Cardiac muscle cell (in vitro differentiated cells and primary cell): ENCODE measurements around the gene FBP2. TPM values are rescaled to one million over a fixed set of nuclear protein-coding genes. Genes with fewer than 3 reads are reported as not detected.

Source experiments
- DNase-seq, 2 donors: peaks; one replicate each; pipeline versions ENCODE4 v3.0.0 to v3.0.0-alpha.2; 2010 to 2017; ENCODE audit warnings: low read depth in 1 of 2, low spot score in 1 of 2
- H3K27ac ChIP-seq: fragments of 200-600 bp; sonication (generic); 2 replicates; pipeline ENCODE4 v1.5.1; 2016
- H3K27me3 ChIP-seq: fragments of 200-600 bp; sonication (generic); 2 replicates; pipeline ENCODE4 v1.6.0; 2016; ENCODE audit warnings: control low read depth
- H3K36me3 ChIP-seq: fragments of 200-600 bp; sonication (generic); 2 replicates; pipeline ENCODE4 v1.5.1; 2016; ENCODE audit warnings: control low read depth
- H3K4me1 ChIP-seq: fragments of 200-600 bp; sonication (generic); 2 replicates; pipeline ENCODE4 v1.8.1; 2017; ENCODE audit warnings: low read depth, mild to moderate bottlenecking, mixed run types
- H3K4me3 ChIP-seq: fragments of 200-600 bp; sonication (generic); 2 replicates; pipeline ENCODE4 v1.5.1; 2016; ENCODE audit warnings: mild to moderate bottlenecking
- H3K9me3 ChIP-seq: fragments of 200-600 bp; sonication (generic); 2 replicates; pipeline ENCODE4 v1.5.1; 2017; ENCODE audit warnings: low read depth, mild to moderate bottlenecking, control low read depth
- polyA plus RNA-seq: library from polyadenylated mRNA; unstranded; fragments of >200 nt; fragmentation: Nextera tagmentation; extraction: Ambion mirVana; gene quantifications from 2 replicates; pipeline ENCODE4 v1.2.1, GENCODE V29; 2016
- total RNA-seq: library from RNA; depleted of rRNA; stranded (reverse); fragments of >200 nt; gene quantifications from 2 replicates; pipeline ENCODE4 v1.2.3, GENCODE V29; 2016
- TF ChIP-seq, protein P1 (sequence below): IDR thresholded peaks from 2 replicates; pipeline ENCODE4 v1.5.1; 2012; ENCODE audit warnings: low read depth, mild to moderate bottlenecking, low read length

FBP2 gene
- total and polyA plus RNA-seq, 2 experiments from 2014 or later, result 0.32 TPM; not detected in 1

DNA sequence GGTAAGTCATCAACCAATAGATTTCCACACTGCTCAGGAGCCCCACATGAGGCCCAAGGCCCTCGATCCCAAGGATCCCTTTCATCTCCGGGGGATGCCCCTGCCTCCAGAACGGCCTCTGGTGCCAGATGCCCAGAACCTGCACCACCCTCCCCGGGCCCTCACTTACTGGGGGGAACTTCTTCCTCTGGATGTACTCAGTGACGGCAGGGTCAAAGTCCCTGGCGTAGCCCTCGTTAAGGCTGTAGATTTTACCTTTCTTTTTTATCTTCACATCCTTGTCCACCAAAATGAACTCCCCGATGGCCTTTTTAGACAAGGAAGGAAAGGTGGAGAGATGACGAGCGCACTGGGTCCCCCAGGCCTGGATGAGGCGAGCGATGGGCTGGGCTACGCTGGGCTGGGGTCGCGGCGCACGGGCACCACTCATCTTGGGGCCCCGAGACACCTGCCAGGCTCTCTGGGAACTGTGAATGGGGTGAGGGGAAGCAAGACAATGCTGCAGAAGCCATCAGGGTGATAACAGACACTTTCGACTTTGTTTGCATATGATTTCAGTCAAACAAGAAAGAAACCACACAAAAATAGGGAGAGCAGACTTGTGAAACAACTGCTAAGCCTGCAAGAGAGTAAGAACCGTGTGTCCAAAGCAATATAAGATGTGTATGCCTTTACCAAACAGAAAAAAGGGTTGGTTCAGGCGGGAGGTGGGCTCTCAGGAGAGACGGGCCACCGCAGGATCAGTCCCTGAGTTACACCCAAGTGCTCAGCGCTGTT, 13.2 kb upstream of the FBP2 start:
- Histone ChIP-seq H3K9me3 (no peaks in the 10 kb centered on the region), H3K4me1 (peaks cover 25% of the 10 kb centered on the region), H3K27ac (no peak overlapping the region), H3K4me3 (no peak overlapping the region), H3K36me3 (no peaks in the 10 kb centered on the region), H3K27me3 (no peaks in the 10 kb centered on the region)
- no peak for DNase-seq
- TF ChIP-seq, protein P1, sequence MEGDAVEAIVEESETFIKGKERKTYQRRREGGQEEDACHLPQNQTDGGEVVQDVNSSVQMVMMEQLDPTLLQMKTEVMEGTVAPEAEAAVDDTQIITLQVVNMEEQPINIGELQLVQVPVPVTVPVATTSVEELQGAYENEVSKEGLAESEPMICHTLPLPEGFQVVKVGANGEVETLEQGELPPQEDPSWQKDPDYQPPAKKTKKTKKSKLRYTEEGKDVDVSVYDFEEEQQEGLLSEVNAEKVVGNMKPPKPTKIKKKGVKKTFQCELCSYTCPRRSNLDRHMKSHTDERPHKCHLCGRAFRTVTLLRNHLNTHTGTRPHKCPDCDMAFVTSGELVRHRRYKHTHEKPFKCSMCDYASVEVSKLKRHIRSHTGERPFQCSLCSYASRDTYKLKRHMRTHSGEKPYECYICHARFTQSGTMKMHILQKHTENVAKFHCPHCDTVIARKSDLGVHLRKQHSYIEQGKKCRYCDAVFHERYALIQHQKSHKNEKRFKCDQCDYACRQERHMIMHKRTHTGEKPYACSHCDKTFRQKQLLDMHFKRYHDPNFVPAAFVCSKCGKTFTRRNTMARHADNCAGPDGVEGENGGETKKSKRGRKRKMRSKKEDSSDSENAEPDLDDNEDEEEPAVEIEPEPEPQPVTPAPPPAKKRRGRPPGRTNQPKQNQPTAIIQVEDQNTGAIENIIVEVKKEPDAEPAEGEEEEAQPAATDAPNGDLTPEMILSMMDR, result no peak

DNA sequence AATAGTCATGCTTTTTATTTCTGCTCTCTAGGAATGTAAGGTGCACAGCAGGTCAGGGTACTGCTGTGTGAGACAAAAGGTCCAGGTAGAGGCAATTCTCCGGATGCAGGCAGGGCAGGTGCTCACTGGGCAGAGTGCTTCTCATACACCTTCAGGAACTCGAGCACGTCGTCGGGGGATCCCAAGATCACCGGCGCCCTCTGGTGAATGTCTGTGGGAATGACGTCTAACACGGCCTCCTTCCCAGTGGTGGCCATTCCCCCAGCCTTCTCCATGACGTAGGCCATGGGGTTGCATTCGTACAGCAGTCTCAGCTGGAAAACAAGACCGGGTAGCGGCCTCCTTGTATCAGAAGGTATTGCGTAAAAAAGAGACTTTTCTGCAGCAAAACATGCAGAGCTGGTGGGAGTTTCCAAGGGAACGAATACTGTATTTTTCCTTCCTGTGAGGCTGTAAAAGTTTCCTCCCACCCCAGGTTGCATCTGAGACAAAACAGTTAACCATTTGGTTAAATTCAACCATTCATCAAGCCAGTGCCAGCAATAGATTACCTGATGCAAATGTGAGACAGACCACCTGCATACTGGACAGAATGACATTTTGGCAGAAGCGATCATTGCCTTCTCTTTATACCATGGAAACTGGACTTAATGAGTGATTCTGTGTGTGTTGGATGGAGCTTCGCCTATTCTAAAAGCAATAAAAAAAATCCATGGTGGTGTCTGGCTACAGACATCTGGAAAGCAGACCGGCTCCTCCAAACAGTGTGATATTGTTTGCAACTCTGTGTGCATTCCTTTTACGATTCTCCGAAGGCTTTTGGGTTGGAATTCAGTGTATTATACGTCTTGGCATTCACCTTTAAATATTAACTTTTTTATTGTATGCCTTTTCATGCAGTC, 9.9 kb upstream of the FBP2 start:
- Histone ChIP-seq H3K27me3 (no peaks in the 10 kb centered on the region), H3K27ac (no peak overlapping the region), H3K9me3 (no peaks in the 10 kb centered on the region), H3K4me3 (no peak overlapping the region), H3K36me3 (no peaks in the 10 kb centered on the region), H3K4me1 (peaks cover 19% of the 10 kb centered on the region)
- peak; percentile 73 to 91 for DNase-seq
- TF ChIP-seq, protein P1, result peak; percentile 76

DNA sequence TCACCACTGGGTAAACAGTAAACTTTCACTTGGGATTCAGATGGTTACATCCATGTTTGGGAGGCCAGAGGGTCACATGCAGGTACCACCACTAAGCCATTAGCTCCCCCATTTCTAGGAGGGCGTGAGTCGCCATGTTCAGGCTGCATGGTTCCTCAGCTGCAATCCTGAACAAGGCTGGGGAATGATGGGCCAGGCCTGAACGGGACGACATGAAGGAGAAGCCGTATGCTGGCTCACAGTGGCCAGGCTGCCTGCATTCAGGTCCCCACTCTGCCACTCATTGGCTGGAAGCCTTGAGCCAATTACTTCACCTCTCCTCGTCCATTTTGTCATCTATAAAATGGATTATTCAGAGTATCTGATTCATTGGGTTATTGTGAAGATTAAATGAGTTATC, 9.0 kb upstream of the FBP2 start:
- H3K4me3 ChIP-seq, result no peak overlapping the region
- TF ChIP-seq, protein P1, result no peak
- no peak overlapping the region for H3K27ac ChIP-seq
- DNase-seq, result no peak
- peaks cover 13% of the 10 kb centered on the region for H3K4me1 ChIP-seq
- no peaks in the 10 kb centered on the region for H3K36me3 ChIP-seq
- no peaks in the 10 kb centered on the region for H3K9me3 ChIP-seq
- no peaks in the 10 kb centered on the region for H3K27me3 ChIP-seq

DNA sequence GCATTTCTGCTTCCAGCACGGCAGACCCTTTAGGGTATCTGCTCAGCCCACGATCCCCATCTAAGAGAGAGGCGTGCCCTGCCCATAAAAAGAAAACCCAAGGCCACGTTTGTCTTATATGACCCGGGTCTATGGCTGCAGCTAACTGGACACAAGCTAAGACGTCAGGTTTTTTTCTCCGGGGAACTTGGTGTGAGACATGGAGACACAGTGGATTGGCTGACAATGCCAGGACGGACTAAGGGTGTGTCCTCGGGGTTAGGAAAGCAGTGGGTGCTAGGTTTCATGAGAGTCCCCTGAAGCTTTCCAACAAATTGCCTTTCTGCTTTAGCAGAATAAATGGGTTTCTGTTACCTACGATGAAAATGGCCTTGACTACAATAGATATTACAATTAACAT, 7.1 kb upstream of the FBP2 start:
- no peak overlapping the region for H3K27ac ChIP-seq
- no peaks in the 10 kb centered on the region for H3K9me3 ChIP-seq
- TF ChIP-seq, protein P1, result no peak
- H3K36me3 ChIP-seq, result no peaks in the 10 kb centered on the region
- H3K27me3 ChIP-seq, result no peaks in the 10 kb centered on the region
- no peak for DNase-seq
- no peak overlapping the region for H3K4me3 ChIP-seq
- H3K4me1 ChIP-seq, result peaks cover 10% of the 10 kb centered on the region

DNA sequence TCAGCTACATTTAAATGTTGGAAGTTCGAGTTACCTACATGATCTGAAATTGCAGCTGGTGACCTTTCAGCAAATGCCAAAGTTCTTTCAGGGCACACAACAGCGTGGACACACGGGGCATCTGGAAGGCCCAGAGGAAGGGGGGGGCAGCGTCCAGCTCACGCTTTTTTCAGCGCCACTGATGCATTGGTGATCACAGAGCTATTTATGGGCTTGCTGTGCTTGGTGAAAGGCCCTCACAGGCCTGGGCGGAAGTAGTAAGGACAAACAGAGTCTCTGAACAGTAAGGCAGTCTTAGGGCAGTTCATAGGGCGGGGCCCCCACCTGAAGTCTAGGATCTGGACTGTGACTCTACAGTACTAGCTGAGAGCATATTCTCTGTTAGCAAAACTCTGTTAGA, 6.6 kb upstream of the FBP2 start:
- no peak overlapping the region for H3K4me3 ChIP-seq
- no peaks in the 10 kb centered on the region for H3K9me3 ChIP-seq
- TF ChIP-seq, protein P1, result no peak
- H3K27ac ChIP-seq, result no peak overlapping the region
- no peak for DNase-seq
- H3K4me1 ChIP-seq, result peaks cover 6% of the 10 kb centered on the region
- no peaks in the 10 kb centered on the region for H3K36me3 ChIP-seq
- H3K27me3 ChIP-seq, result no peaks in the 10 kb centered on the region
